ENCODE measurements around the gene MALRD1. TPM values are rescaled to one million over a fixed set of nuclear protein-coding genes. Genes with fewer than 3 reads are reported as not detected.

The MALRD1 gene
- total RNA-seq, 1 experiment from 2014 or later: 8.2 TPM

DNA sequence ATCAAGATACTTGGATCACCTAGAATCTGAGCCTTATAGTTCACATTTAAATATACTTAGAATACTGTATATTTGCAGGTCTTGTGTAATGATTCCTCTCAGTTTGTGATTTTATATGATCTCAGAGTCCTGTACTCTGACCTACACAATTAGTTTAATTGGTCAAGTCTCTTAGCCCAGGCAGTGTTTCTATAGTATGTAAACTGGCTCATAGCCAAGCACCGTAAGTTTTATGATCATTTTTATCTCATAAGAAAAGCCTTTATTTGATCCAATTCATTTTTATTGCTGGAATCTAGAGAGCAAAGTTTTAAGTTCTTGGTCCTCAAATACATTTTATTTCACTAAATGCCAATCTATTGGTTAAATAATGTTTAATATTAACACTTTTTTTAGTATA, 242.2 kb downstream of the MALRD1 start:
- H3K36me3 Mint-ChIP-seq (ENCODE audit: insufficient read depth, unreplicated experiment): no peaks in the 10 kb centered on the region
- CTCF ChIA-PET: no interaction called here
- DNase-seq: no peak

DNA sequence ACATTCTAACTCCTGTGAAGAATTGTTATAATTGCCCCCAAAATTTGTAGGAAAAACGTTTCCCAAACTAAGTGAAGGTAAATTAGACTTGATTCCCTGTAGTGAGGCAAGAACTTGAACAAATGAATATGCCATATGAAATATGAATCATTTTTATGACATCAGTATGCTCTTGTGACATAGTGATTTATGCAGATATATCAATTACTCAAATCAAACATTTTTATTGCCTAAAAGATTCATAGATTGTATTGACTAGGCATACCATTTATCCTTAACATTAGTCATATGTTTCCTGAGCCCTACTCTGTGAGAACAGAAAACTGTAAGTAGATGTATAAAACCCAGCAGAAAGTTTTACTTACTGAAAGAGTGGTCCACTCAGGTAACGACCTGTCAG, 245.6 kb downstream of the MALRD1 start:
- Histone ChIP-seq H3K36me3 (ENCODE audit: control insufficient read depth, insufficient read depth, low read length) (no peaks in the 10 kb centered on the region), H3K27me3 (replicated peaks; ENCODE audit: control insufficient read depth, insufficient read depth, low read length) (no peaks in the 10 kb centered on the region), H3K9me3 (no peaks in the 10 kb centered on the region), H3K4me1 (no peaks in the 10 kb centered on the region), H3K4me3 (ENCODE audit: low read depth, low read length) (no peak overlapping the region)
- POLR2A ChIA-PET: no interaction called here
- H3K36me3 Mint-ChIP-seq (ENCODE audit: insufficient read depth, unreplicated experiment): no peaks in the 10 kb centered on the region
- TF ChIP-seq, protein P1, sequence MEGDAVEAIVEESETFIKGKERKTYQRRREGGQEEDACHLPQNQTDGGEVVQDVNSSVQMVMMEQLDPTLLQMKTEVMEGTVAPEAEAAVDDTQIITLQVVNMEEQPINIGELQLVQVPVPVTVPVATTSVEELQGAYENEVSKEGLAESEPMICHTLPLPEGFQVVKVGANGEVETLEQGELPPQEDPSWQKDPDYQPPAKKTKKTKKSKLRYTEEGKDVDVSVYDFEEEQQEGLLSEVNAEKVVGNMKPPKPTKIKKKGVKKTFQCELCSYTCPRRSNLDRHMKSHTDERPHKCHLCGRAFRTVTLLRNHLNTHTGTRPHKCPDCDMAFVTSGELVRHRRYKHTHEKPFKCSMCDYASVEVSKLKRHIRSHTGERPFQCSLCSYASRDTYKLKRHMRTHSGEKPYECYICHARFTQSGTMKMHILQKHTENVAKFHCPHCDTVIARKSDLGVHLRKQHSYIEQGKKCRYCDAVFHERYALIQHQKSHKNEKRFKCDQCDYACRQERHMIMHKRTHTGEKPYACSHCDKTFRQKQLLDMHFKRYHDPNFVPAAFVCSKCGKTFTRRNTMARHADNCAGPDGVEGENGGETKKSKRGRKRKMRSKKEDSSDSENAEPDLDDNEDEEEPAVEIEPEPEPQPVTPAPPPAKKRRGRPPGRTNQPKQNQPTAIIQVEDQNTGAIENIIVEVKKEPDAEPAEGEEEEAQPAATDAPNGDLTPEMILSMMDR (IDR thresholded peaks at IDR 0.05; ENCODE audit: insufficient read depth in 1 of 2, low read depth in 1 of 2, low read length in 1 of 2, severe bottlenecking in 1 of 2, unreplicated experiment in 1 of 2): no peak
- H3K27ac Mint-ChIP-seq (ENCODE audit: unreplicated experiment): no peak overlapping the region
- H3K9me3 Mint-ChIP-seq (ENCODE audit: unreplicated experiment): no peaks in the 10 kb centered on the region
- H3K4me3 Mint-ChIP-seq (ENCODE audit: unreplicated experiment): no peak overlapping the region
- no peaks in the 10 kb centered on the region for H3K4me1 Mint-ChIP-seq (ENCODE audit: low read depth, unreplicated experiment)
- DNase-seq: no peak
- intact Hi-C loops (cut with micrococcal nuclease; ENCODE audit: unreplicated experiment): no loop called here
- no TSS peak for BruUV-seq (replicated peaks)
- CTCF ChIA-PET: no interaction called here
- no peaks in the 10 kb centered on the region for H3K27me3 Mint-ChIP-seq (ENCODE audit: insufficient read depth, unreplicated experiment)

More for the DNA sequence above, 242.2 kb downstream of the MALRD1 start:
- BruUV-seq (replicated peaks): no TSS peak
- Histone ChIP-seq H3K27me3 (replicated peaks; ENCODE audit: control insufficient read depth, insufficient read depth, low read length) (no peaks in the 10 kb centered on the region), H3K36me3 (ENCODE audit: control insufficient read depth, insufficient read depth, low read length) (no peaks in the 10 kb centered on the region), H3K4me1 (no peaks in the 10 kb centered on the region), H3K4me3 (ENCODE audit: low read depth, low read length) (no peak overlapping the region), H3K9me3 (no peaks in the 10 kb centered on the region)
- Mint-ChIP-seq H3K9me3 (ENCODE audit: unreplicated experiment) (no peaks in the 10 kb centered on the region), H3K4me3 (ENCODE audit: unreplicated experiment) (no peak overlapping the region), H3K27ac (ENCODE audit: unreplicated experiment) (no peak overlapping the region), H3K4me1 (ENCODE audit: low read depth, unreplicated experiment) (no peaks in the 10 kb centered on the region), H3K27me3 (ENCODE audit: insufficient read depth, unreplicated experiment) (no peaks in the 10 kb centered on the region)
- POLR2A ChIA-PET: no interaction called here
- TF ChIP-seq, protein P1 (IDR thresholded peaks at IDR 0.05; ENCODE audit: insufficient read depth in 1 of 2, low read depth in 1 of 2, low read length in 1 of 2, severe bottlenecking in 1 of 2, unreplicated experiment in 1 of 2): no peak
- intact Hi-C loops (cut with micrococcal nuclease; ENCODE audit: unreplicated experiment): no loop called here

DNA sequence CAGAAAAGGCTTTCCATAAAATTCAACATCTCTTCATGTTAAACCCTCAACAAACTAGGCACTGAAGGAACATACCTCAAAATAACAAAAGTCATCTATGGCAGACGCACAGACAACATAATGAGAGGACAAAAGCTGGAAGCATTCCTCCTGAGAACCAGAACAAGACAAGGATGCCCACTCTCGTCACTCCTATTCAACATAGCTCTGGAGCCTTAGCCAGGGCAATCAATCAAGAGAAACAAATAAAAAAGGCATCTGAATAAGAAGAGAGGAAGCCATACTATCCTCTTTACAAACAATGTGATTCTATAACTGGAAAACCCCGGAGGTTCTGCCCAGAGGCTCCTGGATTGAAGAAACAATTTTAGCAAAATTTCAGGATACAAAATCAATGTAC, 251.0 kb downstream of the MALRD1 start:
- TF ChIP-seq, protein P1 (IDR thresholded peaks at IDR 0.05; ENCODE audit: insufficient read depth in 1 of 2, low read depth in 1 of 2, low read length in 1 of 2, severe bottlenecking in 1 of 2, unreplicated experiment in 1 of 2): no peak
- H3K4me3 Mint-ChIP-seq (ENCODE audit: unreplicated experiment): no peak overlapping the region
- H3K27me3 Mint-ChIP-seq (ENCODE audit: insufficient read depth, unreplicated experiment): no peaks in the 10 kb centered on the region
- H3K4me3 ChIP-seq (ENCODE audit: low read depth, low read length): no peak overlapping the region
- no peaks in the 10 kb centered on the region for H3K36me3 ChIP-seq (ENCODE audit: control insufficient read depth, insufficient read depth, low read length)
- H3K4me1 Mint-ChIP-seq (ENCODE audit: low read depth, unreplicated experiment): no peaks in the 10 kb centered on the region
- no peak overlapping the region for H3K27ac Mint-ChIP-seq (ENCODE audit: unreplicated experiment)
- H3K9me3 ChIP-seq: no peaks in the 10 kb centered on the region
- POLR2A ChIA-PET: no interaction called here
- no peaks in the 10 kb centered on the region for H3K27me3 ChIP-seq (replicated peaks; ENCODE audit: control insufficient read depth, insufficient read depth, low read length)
- BruUV-seq (replicated peaks): no TSS peak
- no peak for DNase-seq
- H3K36me3 Mint-ChIP-seq (ENCODE audit: insufficient read depth, unreplicated experiment): no peaks in the 10 kb centered on the region
- no peaks in the 10 kb centered on the region for H3K4me1 ChIP-seq
- intact Hi-C loops (cut with micrococcal nuclease; ENCODE audit: unreplicated experiment): no loop called here
- CTCF ChIA-PET: no interaction called here
- H3K9me3 Mint-ChIP-seq (ENCODE audit: unreplicated experiment): no peaks in the 10 kb centered on the region
